ENCODE results near the gene TEX29.

The TEX29 gene

DNA sequence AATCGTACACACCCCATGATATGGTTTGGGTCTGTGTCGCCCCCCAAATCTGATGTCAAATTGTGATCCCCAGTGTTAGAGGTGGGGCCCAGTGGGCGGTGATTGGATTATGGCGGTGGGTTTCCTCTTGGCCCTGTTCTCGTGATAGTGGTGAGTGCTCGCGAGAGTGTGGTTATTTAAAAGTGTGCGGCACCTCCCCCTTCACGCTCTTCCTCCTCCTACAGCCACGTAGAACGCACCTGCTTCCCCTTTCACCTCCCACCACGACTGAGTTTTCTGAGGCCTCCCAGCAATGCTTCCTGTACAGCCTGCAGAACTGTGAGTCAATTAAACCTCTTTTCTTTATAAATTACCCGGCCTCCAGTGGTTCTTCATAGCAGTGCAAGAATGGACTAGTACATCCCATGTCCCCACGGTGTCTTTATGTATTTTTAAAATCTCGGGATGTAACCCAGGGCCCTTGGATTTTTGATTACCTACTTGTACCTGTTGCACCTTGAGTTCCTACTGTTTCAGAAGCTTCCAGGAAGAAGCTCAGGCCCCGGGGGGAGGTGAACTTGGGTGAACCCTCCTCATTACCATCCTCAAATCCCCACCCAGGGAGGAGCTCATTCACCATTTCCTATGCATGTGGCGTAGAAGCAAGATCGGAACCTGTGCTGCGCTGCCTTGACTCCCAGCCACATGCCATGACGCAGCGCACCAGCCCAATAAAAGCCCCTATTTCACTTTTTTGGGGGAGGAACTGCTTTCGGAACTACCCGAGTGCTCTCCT is 52.4 kb downstream of the TEX29 start:
- DNase-seq, result no peak

DNA sequence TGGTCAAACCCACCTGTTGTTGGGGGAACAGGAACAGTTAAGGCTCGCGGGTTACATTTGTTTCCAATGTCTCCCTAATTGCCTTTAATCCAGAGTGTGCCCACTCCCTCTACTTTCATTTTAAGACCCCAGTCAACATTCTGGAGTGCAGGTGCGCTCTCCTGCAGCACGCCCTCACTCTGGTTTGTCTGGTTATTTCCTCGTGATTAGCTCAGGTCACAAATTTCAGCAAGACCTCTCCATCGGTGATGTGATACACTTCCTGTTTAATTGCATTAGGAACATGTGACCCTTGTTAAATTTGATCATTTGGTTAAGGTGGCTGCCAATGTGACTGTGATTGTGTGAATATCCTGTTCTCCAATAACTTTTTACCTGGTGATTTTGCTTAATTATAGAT is 53.0 kb downstream of the TEX29 start:
- DNase-seq, result no peak

DNA sequence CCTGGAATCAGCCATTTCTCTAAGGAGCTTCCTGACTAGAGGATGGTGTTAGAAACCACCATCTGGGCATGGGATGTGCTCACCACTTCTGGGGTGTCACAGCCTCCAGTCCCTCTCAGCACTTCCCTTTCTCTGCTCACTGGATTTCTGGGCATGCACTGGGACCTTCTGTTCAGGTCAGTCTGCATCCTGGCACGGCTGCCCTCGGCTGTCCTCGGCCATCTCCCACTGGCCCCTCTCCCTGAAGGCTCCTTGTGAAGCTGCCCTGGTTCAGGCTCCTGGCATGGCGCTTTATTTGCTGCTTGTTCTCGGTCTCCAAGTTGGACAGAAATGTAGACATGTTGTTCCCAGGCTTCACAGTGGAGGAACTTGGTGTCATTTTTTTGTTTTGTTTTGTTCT is 60.0 kb downstream of the TEX29 start:
- no peak for DNase-seq

DNA sequence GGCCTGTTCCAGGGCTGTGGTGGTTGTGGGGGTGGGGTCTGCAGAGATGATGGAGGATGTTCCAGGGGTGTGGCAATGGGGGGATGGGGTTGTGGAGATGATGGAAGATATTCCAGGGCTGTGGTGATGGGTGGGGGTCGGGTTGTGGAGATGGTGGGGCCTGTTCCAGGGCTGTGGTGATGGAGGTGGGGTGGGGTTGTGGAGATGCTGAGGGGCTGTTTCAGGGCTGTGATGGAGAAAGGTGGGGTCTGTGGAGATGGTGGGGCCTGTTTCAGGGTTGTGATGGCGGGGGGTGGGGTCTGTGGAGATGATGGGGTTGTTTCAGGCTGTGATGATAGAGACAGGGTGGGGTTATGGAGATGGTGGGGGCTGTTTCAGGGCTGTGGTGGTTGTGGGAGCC is 62.0 kb downstream of the TEX29 start:
- DNase-seq, result no peak

DNA sequence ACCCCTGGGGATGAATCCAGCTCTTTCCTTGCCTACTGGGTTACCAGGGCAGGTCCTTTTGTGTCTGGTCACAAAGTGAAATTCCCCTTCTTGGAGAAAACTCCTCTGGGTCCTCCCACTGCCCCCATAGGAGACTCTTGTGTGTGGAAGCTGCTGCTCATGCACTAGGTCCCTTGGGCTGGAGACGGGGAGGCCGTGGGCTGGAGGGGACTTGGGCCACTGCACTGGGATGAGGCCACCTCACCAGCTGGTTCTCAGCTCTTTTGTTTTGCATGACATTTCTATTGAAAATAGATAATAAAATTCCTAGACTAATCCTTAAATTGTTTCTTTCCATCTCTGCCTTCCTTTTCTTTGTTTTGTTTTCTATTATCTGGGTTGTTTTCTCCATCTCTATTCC is 62.4 kb downstream of the TEX29 start:
- peak in 1 of 2 experiments; percentile 3 for DNase-seq

DNA sequence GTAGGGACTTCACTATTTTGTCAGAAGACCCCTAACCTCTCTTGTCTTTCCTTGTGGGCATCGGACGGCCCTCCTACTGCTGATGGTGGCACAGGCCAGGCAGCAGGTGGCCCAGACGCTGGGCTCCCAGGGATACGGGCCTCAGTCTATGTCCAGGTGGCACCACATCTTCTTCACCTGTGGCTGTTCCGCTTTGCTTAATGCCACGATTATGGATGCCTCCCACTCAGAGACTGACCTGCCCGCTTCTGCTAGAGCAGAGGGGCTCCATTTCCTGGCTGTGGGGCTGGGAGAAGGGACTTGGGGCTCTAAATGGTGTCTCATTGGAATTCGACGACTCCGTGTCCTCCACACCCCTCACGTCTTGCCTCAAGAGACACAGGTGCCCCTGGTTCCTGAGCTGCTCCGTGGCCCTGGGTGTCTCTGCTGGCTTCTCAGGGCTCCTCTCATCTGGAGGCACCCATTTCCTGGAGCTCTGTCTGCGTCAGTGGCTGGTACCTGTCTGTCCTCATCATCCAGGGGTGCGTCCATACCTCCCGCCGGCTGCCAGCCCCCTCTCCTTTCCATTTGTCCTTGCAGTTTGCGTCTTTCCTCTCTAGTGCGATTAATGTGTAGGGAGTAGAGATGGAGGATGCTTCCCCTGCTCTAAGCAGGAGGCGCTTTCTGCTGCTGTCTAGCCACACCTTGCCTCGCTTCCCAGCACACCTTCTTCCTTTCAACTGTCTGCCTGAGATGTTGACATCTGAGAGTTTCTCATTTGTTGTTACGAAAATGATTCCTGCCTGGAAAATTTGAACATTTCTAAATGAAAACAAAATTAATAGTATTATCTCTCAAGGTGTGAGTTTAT is 63.4 kb downstream of the TEX29 start:
- DNase-seq, result peak in 1 of 2 experiments; percentile 9

DNA sequence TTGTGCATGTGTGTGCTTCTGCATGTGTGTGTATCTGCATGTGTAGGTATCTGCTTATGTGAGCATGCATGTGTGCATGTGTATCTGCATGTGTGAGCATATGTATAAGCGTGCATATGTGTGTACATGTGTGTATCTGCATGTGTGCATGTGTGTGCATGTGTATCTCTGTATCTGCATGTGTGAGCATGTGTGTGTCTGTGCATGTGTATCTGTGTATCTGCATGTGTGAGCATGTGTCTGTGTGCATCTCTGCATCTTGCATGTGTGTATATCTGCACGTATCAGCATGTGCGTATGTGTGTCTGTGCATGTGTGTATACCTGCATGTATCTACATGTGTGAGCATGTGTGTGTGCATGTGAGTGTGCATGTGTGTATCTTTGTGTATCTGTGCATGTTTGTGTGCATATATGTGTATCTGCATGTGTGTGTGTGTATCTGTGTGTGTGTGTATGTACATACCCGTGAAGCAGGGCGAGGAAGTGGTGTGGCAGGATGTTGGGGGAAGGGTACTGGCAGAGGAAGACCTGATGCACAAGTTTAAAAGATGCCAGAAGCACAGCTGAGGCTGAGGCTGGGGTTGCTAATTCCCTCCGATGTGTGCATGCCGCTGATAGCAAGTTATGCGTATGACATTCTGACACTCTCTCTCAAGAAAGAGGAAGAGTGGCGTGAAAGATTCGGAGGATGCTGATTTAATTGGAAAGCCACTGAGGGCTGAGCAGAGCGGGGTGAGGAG is 64.2 kb downstream of the TEX29 start:
- no peak for DNase-seq

DNA sequence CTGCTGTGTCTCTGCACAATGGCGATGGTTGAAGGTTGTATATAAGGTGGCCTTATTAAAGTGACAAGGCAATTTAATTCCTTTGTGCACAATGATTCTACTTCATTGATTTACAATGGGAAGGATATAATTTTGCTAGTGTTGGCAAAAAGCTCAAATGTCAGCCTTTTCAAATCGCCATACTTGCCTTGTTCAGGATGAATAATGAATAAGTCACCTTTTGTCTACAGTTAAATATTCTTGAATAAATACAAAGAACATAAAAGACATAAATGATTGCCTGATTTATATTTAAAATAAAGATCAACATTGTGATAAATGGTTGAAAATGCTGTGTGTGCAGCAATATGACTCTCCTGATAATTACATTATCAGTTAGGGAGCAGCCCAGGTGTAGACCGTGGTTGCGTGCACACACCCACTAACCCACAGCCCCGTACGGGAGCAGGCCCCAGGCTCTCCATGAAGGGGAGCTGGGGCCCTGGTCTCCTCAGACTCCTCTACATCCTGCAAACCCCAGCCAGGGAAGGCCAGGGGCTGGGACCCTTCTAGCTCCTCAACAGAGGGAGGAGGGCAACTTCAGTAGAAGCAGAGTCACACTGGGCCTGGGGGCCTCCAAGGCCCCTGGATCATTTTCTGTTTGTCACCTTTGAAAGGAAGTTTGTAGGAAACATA is 64.9 kb downstream of the TEX29 start:
- no peak for DNase-seq

DNA sequence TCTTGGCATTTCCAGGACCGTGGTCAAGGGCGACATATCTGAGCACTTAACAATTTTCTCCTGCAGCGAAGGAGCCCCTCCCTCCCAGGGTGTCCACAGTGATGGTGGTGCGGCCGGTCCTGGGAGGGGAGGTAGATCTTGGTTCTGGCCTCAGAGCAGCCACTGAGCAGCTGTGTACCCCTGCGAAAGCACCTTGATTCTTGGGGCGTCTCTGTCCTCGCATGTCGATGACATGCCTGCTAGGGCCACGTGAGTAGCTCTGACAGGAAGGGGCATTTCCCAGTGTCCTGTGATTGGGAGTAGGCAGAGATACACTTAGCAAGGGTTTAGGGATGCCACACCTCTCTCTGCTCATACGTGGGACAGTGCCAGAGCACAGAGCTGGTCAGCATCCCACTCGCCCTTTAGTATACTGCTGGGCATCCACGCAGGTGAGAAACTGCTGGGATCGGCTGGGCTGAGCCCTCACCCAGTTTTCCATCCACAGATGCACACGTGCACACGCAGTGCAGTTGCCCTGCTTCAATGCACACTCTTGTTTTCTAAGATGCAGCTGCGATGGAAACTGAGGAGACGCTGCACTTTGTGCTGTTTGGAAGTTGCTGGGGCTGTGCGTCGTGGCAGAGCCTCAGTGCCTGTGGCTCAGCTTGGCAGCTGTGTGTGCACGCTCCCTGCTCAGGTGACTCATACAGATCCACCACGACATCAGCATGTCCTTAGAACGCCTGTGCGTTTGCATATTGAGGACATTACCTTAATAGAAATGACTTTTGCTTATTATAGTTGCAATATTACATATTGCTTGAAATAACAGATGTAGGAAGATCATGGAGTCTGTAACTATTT is 66.8 kb downstream of the TEX29 start:
- no peak for DNase-seq

DNA sequence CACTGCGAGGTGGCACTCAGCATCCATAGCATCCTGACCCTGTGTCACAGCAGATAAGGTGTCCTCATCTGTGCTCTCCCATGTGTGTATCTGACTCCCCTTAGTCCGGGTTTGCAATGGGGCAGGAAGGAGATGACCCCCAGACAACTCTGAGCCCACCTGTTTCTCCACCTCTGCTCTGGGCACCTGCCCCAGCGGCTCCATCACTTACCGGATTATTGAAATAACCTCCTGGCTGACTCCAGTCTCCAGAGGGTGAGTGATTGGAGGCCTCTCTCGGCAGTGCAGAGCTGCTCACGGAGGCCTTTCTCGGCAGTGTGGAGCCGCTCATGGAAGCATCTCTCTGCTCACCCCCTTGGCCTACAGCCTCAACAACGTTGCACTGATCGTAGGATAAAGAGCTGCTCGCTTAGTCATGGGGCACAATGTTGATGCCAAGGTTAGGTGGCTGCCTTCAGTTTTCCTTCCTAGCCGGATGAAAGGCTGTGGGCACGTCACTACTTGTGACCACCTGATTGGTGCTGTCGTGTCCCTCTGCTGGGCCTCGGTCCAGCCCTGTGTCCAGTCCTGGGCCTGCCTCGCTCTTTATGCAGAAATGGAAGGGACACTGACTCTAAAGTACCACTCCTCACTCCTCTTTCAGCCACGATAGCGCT is 67.6 kb downstream of the TEX29 start:
- no peak for DNase-seq

DNA sequence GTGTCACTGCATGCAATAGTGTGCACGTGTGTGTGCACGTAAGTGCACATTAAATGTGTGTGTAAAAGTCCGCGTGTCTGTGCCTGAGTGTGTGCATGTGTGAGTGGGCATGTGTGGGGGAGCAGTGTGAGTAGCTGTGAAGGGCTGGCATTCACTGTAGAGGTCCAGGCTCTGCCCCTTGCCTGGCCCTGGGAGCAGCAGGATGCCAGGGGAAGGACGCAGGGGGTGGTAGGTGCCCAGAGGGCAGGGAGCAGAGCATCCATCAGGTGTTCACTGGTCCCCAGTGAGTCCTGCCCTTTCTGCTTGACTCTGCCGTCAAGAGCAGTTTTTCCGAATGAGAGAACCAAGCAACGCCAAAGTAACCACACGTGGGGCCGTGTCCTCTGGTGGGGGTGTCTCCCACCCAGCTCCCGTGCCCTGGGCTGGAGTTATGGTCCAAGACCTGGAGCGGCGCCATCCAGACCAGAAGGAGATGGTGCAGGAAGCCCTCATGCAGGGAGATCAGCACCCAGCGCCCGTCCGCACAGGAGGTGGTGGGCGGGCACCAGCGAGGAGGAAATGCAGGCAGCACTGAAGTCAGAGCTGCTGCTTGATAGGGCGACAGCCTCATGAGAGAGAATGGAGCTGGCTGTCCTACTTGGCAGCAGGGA is 68.5 kb downstream of the TEX29 start:
- DNase-seq, result peak; percentile 40 to 56

DNA sequence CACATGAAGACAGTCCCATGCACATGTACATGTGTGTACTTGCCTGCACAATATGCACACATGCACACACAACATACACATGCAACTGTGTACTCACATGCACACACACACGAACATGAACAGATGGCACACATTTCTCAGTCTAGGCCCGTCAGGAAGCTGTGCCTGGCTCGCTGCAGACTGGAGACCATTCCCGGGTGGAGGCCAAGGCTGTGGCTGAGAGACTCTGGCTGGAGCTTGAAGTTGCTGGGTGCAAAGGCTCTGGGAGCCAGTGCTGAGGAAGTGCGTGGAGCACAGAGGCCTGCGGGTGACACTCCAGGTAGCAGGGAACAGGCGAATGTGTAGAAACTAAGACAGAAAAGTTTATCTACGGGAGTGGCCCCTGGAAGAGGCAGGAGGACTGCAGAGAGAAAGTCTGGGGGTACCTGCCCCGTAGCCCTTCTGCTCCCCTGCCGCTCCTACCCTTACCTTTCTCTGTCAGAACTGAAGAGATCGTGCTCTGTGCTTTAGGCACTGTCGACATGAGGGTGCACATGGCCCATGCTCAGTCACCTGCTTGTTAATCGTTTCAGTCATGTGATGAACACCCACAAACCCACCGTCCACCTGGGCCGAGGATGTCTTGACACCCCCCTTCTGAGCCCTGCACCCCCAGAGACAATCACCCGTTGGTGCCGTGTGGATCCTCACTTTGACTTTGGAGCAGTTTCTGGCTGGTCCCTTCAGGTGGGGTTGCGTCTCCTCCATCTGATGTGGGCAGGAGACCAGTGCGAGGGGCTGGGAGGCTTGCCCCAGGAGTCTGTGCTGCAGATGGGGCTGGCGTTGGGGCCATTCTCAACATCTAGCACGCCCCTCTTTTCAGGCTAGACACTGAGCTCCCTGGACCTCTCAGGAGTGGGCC is 69.4 kb downstream of the TEX29 start:
- DNase-seq, result no peak

DNA sequence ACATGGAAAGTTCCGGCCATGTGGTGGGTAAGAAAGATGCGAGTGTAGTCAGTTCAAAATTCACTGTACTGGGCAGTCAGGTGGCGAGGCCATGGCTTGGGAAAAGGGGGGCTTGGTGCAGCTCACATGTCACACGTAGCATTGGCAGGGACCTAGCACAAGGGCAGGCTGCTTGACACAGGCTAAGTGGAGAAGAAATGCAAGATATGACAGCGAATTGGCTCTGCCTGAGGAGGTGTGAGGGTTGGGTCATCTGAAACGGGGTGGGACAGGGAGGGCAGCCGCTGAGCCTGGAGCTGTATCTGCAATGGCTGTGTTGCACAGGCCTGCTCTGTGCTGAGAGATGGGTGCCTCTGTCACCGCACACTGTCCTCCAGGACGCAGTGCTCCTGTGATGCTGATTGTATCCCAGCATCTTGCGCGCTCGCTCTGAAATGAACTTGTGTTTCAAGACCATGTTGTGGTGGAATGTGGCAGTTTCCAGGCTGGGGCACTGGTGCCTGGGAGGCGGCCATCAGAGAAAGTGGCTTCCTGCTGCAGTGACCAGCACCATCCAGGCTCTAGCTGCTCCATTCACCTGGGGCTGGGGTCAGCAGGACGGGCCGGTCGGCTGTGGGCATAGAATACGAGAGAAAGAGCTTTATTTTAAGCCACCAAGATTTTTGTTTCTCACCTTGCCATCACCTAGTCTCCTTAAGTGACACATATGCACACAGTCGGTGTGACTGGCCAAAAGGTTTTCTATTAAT is 70.3 kb downstream of the TEX29 start:
- DNase-seq, result no peak

DNA sequence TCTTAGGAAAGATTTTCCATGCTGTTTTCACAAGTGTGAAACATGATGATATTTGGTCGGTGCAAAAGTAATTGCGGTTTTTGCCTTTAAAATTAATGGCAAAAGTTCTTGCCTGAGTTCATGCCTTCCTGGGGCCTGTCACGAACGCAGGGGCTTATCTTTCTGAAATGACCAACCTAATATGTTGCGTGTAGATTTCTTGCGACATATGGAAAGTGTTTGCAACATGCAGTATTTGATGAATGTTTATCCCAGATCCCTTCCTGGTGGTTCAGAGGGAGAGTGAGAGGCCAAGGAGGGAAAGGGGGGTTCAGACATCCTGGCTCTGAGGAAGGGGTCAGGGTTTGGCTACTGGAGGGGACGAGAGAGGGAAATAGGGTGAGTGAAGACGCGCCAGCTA is 72.0 kb downstream of the TEX29 start:
- no peak for DNase-seq

DNA sequence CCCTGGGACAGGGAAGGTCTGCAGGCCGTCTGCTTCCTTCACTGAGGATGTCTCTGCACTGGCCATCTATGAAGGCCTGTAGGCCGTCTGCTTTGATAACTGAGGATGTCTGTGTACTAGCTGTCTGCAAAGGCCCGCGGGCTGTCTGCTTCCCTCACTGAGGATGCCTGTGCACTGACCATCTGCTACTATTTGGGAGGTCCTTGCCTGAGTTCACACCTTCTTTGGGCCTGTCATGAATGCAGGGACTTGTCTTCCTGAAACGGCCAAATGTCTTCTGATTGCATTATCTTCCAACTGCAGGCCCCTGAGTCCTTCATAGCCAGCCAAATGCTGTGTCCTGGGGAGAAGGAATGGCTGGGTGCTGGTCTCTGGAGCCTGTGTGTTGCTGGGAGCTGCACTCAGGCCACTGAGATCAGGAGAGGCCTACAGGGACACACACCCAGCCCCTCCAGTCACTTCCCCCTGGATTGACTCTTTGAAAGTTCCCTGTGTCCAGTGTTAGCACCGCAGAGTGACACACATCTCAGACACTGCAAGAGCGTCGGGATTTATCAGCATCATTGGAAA is 72.9 kb downstream of the TEX29 start:
- DNase-seq, result no peak

Data from activated T-cell treated with anti-CD3 and anti-CD28 coated beads, Interleukin-2, amount 50 U/mL, for 48 hours (primary cell).